GM10266 (cell line): ENCODE results near the gene CDX4.

Experiments
- DNase-seq: peaks from one replicate; pipeline ENCODE4 v3.0.0; 2012; ENCODE audit errors: extremely low spot score
- CTCF ChIP-seq: IDR thresholded peaks from 2 replicates; pipeline ENCODE4 v1.5.1; 2012; ENCODE audit warnings: mild to moderate bottlenecking, low read depth; ENCODE audit not compliant: control insufficient read depth, insufficient read depth; ENCODE audit errors: missing control alignments

Gene CDX4

GRCh38 chrX:73446831-73447230 is at the start of gene CDX4:
Gene CDX4 (plus strand): TSS chrX:73447053. CDS start chrX:73447254, 201 bp downstream.
- no peak for TF ChIP-seq CTCF
- DNase-seq: no peak

GRCh38 chrX:73398185-73398914 is 48.5 kb upstream of the CDX4 start:
- no peak for DNase-seq
- TF ChIP-seq CTCF: no peak

GRCh38 chrX:73400136-73400748 is 46.6 kb upstream of the CDX4 start:
- no peak for TF ChIP-seq CTCF
- DNase-seq: no peak

- DNase-seq: no peak
- no peak for TF ChIP-seq CTCF
Measured at GRCh38 chrX:73401591-73402266, 45.1 kb upstream of the CDX4 start.

- TF ChIP-seq CTCF: no peak
- no peak for DNase-seq
Measured at GRCh38 chrX:73412930-73413329, 33.9 kb upstream of the CDX4 start.

- no peak for TF ChIP-seq CTCF
- DNase-seq: no peak
Measured at GRCh38 chrX:73447311-73447794, 500 bp downstream of the CDX4 start.
